ENCODE results near the gene TIMP2.
"Not testable (repeated sequence)": the region's sequence is repeated elsewhere in the genome, so short reads cannot be mapped to it uniquely, and the experiment has no call there.

TIMP2 gene

GRCh38 chr17:78908426-78908825 is 16.8 kb downstream of the TIMP2 start:
- peak overlapping the region; percentile 39 for H3K27ac Mint-ChIP-seq
- no peak for ATAC-seq
- no peak overlapping the region for H3K4me3 Mint-ChIP-seq
- H3K36me3 Mint-ChIP-seq, result no peaks in the 10 kb centered on the region
- DNase-seq (ENCODE audit: low spot score in 2 of 2), result no peak
- H3K9me3 Mint-ChIP-seq, result no peaks in the 10 kb centered on the region
- H3K4me1 Mint-ChIP-seq, result peaks cover 7% of the 10 kb centered on the region

GRCh38 chr17:78905541-78905940 is 19.6 kb downstream of the TIMP2 start:
- no peak for ATAC-seq
- Mint-ChIP-seq H3K36me3 (peaks cover 5% of the 10 kb centered on the region), H3K9me3 (no peaks in the 10 kb centered on the region), H3K27ac (no peak overlapping the region), H3K4me1 (peaks cover 17% of the 10 kb centered on the region), H3K4me3 (no peak overlapping the region)
- DNase-seq (ENCODE audit: low spot score in 2 of 2), result no peak

- ATAC-seq, result no peak
- DNase-seq (ENCODE audit: low spot score in 2 of 2), result no peak
- Mint-ChIP-seq H3K9me3 (no peaks in the 10 kb centered on the region), H3K36me3 (peaks cover 5% of the 10 kb centered on the region), H3K27ac (no peak overlapping the region), H3K4me3 (no peak overlapping the region), H3K4me1 (peaks cover 17% of the 10 kb centered on the region)
Measured at GRCh38 chr17:78905116-78905515, 20.1 kb downstream of the TIMP2 start.

- no peaks in the 10 kb centered on the region for H3K9me3 Mint-ChIP-seq
- H3K36me3 Mint-ChIP-seq, result peaks cover 5% of the 10 kb centered on the region
- no peak for DNase-seq (ENCODE audit: low spot score in 2 of 2)
- no peak overlapping the region for H3K27ac Mint-ChIP-seq
- peaks cover 17% of the 10 kb centered on the region for H3K4me1 Mint-ChIP-seq
- no peak overlapping the region for H3K4me3 Mint-ChIP-seq
- no peak for ATAC-seq
Measured at GRCh38 chr17:78904371-78904770, 20.8 kb downstream of the TIMP2 start.

GRCh38 chr17:78903101-78903779 is 21.9 kb downstream of the TIMP2 start, which contains the start of gene CEP295NL:
TSS of gene CEP295NL (minus strand) at chr17:78903201. CDS start at chr17:78901828, 1,373 bp downstream.
- H3K9me3 Mint-ChIP-seq, result no peaks in the 10 kb centered on the region
- H3K4me3 Mint-ChIP-seq, result peak within 1 kb of the TSS; percentile 53
- peaks cover 5% of the 10 kb centered on the region for H3K36me3 Mint-ChIP-seq
- peak; percentile 85 for ATAC-seq
- H3K4me1 Mint-ChIP-seq, result peaks cover 17% of the 10 kb centered on the region
- DNase-seq (ENCODE audit: low spot score in 2 of 2), result peak; percentile 17 to 56
- peak within 1 kb of the TSS; percentile 89 for H3K27ac Mint-ChIP-seq

- not testable (repeated sequence) for H3K27ac Mint-ChIP-seq
Measured at GRCh38 chr17:78902231-78902630, 23.0 kb downstream of the TIMP2 start.

GRCh38 chr17:78901806-78902205 is 23.4 kb downstream of the TIMP2 start:
- Mint-ChIP-seq H3K36me3 (peaks cover 5% of the 10 kb centered on the region), H3K4me3 (no peak overlapping the region), H3K27ac (no peak overlapping the region), H3K9me3 (no peaks in the 10 kb centered on the region), H3K4me1 (peaks cover 17% of the 10 kb centered on the region)
- no peak for DNase-seq (ENCODE audit: low spot score in 2 of 2)
- no peak for ATAC-seq

More at GRCh38 chr17:78902231-78902630, 23.0 kb downstream of the TIMP2 start:
- not testable (repeated sequence) for ATAC-seq; DNase-seq (ENCODE audit: low spot score in 2 of 2); H3K4me3 Mint-ChIP-seq; H3K9me3 Mint-ChIP-seq; H3K36me3 Mint-ChIP-seq
- peaks cover 17% of the 10 kb centered on the region for H3K4me1 Mint-ChIP-seq

- no peaks in the 10 kb centered on the region for H3K9me3 Mint-ChIP-seq
- no peak overlapping the region for H3K4me3 Mint-ChIP-seq
- no peak for ATAC-seq
- peaks cover 17% of the 10 kb centered on the region for H3K4me1 Mint-ChIP-seq
- H3K27ac Mint-ChIP-seq, result no peak overlapping the region
- DNase-seq (ENCODE audit: low spot score in 2 of 2), result no peak
- H3K36me3 Mint-ChIP-seq, result peaks cover 5% of the 10 kb centered on the region
Measured at GRCh38 chr17:78900816-78901215, 24.4 kb downstream of the TIMP2 start.

GRCh38 chr17:78899361-78900260 is 25.6 kb downstream of the TIMP2 start:
- no peak for ATAC-seq
- Mint-ChIP-seq H3K9me3 (no peaks in the 10 kb centered on the region), H3K4me3 (no peak overlapping the region), H3K4me1 (peaks cover 17% of the 10 kb centered on the region), H3K27ac (no peak overlapping the region), H3K36me3 (peaks cover 5% of the 10 kb centered on the region)
- no peak for DNase-seq (ENCODE audit: low spot score in 2 of 2)

GRCh38 chr17:78898947-78899346 is 26.2 kb downstream of the TIMP2 start:
- Mint-ChIP-seq H3K4me1 (peaks cover 15% of the 10 kb centered on the region), H3K9me3 (no peaks in the 10 kb centered on the region), H3K36me3 (peaks cover 5% of the 10 kb centered on the region)

GRCh38 chr17:78898075-78898836 is 26.9 kb downstream of the TIMP2 start:
- H3K27ac Mint-ChIP-seq, result no peak overlapping the region
- H3K4me3 Mint-ChIP-seq, result no peak overlapping the region
- peaks cover 5% of the 10 kb centered on the region for H3K36me3 Mint-ChIP-seq
- DNase-seq (ENCODE audit: low spot score in 2 of 2) (no peak), ATAC-seq (no peak)
- H3K4me1 Mint-ChIP-seq, result peaks cover 8% of the 10 kb centered on the region
- H3K9me3 Mint-ChIP-seq, result no peaks in the 10 kb centered on the region

More at GRCh38 chr17:78898947-78899346, 26.2 kb downstream of the TIMP2 start:
- DNase-seq (ENCODE audit: low spot score in 2 of 2) (no peak), ATAC-seq (no peak)
- H3K4me3 Mint-ChIP-seq, result no peak overlapping the region
- H3K27ac Mint-ChIP-seq, result no peak overlapping the region

- DNase-seq (ENCODE audit: low spot score in 2 of 2) (no peak), ATAC-seq (no peak)
Measured at GRCh38 chr17:78897664-78898047, 27.5 kb downstream of the TIMP2 start.

GRCh38 chr17:78896834-78897663 is 28.1 kb downstream of the TIMP2 start:
- ATAC-seq (no peak), DNase-seq (ENCODE audit: low spot score in 2 of 2) (no peak)
- Mint-ChIP-seq H3K36me3 (no peaks in the 10 kb centered on the region), H3K27ac (no peak overlapping the region), H3K4me3 (no peak overlapping the region), H3K9me3 (no peaks in the 10 kb centered on the region), H3K4me1 (peaks cover 7% of the 10 kb centered on the region)

More at GRCh38 chr17:78897664-78898047, 27.5 kb downstream of the TIMP2 start:
- Mint-ChIP-seq H3K4me3 (no peak overlapping the region), H3K9me3 (no peaks in the 10 kb centered on the region), H3K27ac (no peak overlapping the region), H3K4me1 (peaks cover 7% of the 10 kb centered on the region), H3K36me3 (no peaks in the 10 kb centered on the region)

- no peaks in the 10 kb centered on the region for H3K9me3 Mint-ChIP-seq
- H3K4me3 Mint-ChIP-seq, result no peak overlapping the region
- no peaks in the 10 kb centered on the region for H3K36me3 Mint-ChIP-seq
- DNase-seq (ENCODE audit: low spot score in 2 of 2) (no peak), ATAC-seq (no peak)
- H3K27ac Mint-ChIP-seq, result no peak overlapping the region
- H3K4me1 Mint-ChIP-seq, result peaks cover 14% of the 10 kb centered on the region
Measured at GRCh38 chr17:78896091-78896833, 28.9 kb downstream of the TIMP2 start.
